NCI-H2227 (cell line): ENCODE data around the gene FAM171A1.
A peak's percentile ranks its signal among the peaks of the same experiment; 100 is the strongest.

Experiments used
- DNase-seq: peaks from one replicate; lab custom pipeline; 2025; ENCODE audit not compliant: unreplicated experiment; lab: John Stamatoyannopoulos, UW

FAM171A1 gene

GRCh38 chr10:15374156-15374555, 3.1 kb upstream of the FAM171A1 start:
- no peak for DNase-seq

GRCh38 chr10:15373199-15373598, 2.1 kb upstream of the FAM171A1 start:
- no peak for DNase-seq

- DNase-seq, result peak; percentile 31
Observed at GRCh38 chr10:15370212-15370855, 755 bp downstream of the FAM171A1 start.

GRCh38 chr10:15369256-15370211, 1.6 kb downstream of the FAM171A1 start:
- DNase-seq, result peak; percentile 5

GRCh38 chr10:15368101-15368855, 2.8 kb downstream of the FAM171A1 start:
- no peak for DNase-seq

- no peak for DNase-seq
Observed at GRCh38 chr10:15367296-15368085, 3.6 kb downstream of the FAM171A1 start.

- no peak for DNase-seq
Observed at GRCh38 chr10:15365692-15366091, 5.4 kb downstream of the FAM171A1 start.

GRCh38 chr10:15364001-15364400, 7.1 kb downstream of the FAM171A1 start:
- no peak for DNase-seq

- no peak for DNase-seq
Observed at GRCh38 chr10:15363031-15363430, 8.1 kb downstream of the FAM171A1 start.

- DNase-seq, result no peak
Observed at GRCh38 chr10:15361131-15361530, 10.0 kb downstream of the FAM171A1 start.

- DNase-seq, result no peak
Observed at GRCh38 chr10:15360566-15360965, 10.5 kb downstream of the FAM171A1 start.

GRCh38 chr10:15353471-15354017, 17.5 kb downstream of the FAM171A1 start:
- DNase-seq, result no peak

GRCh38 chr10:15352836-15353235, 18.3 kb downstream of the FAM171A1 start:
- no peak for DNase-seq

- DNase-seq, result no peak
Observed at GRCh38 chr10:15352201-15352600, 18.9 kb downstream of the FAM171A1 start.

GRCh38 chr10:15351099-15351820, 19.8 kb downstream of the FAM171A1 start:
- no peak for DNase-seq

- no peak for DNase-seq
Observed at GRCh38 chr10:15349112-15349511, 22.0 kb downstream of the FAM171A1 start.

GRCh38 chr10:15348579-15348978, 22.5 kb downstream of the FAM171A1 start:
- no peak for DNase-seq

GRCh38 chr10:15347150-15347549, 23.9 kb downstream of the FAM171A1 start:
- no peak for DNase-seq

- no peak for DNase-seq
Observed at GRCh38 chr10:15346440-15347141, 24.5 kb downstream of the FAM171A1 start.
